DOHH2 (cell line): Measurements from ENCODE around the gene SLX4IP.

Experiments
- H3F3A ChIP-seq: fragments of 200-600 bp; sonication (generic), shearing (Covaris generic); 2 replicates; pipeline ENCODE4 v1.6.0; 2016; ENCODE audit warnings: antibody characterized with exemption, mild to moderate bottlenecking; ENCODE audit not compliant: control insufficient read depth, insufficient read depth
- H3K27ac ChIP-seq: fragments of 200-600 bp; sonication (generic); 2 replicates; pipeline ENCODE4 v1.5.1; 2014; ENCODE audit warnings: low read depth, mild to moderate bottlenecking, low read length, moderate library complexity
- H3K27me3 ChIP-seq: fragments of 200-600 bp; sonication (generic); 2 replicates; pipeline ENCODE4 v1.6.1; 2014; ENCODE audit warnings: mild to moderate bottlenecking, low read length, mixed read lengths; ENCODE audit not compliant: control insufficient read depth
- H3K36me3 ChIP-seq: fragments of 200-600 bp; sonication (generic); 2 replicates; pipeline ENCODE4 v1.6.1; 2014; ENCODE audit warnings: mild to moderate bottlenecking, low read length, moderate library complexity, mixed read lengths; ENCODE audit not compliant: control insufficient read depth
- H3K4me1 ChIP-seq: fragments of 200-600 bp; sonication (generic); 2 replicates; pipeline ENCODE4 v1.6.1; 2014; ENCODE audit warnings: mild to moderate bottlenecking, low read length, mixed read lengths; ENCODE audit not compliant: control insufficient read depth
- H3K4me2 ChIP-seq: fragments of 200-600 bp; sonication (generic); 2 replicates; pipeline ENCODE4 v1.6.0; 2014; ENCODE audit warnings: mild to moderate bottlenecking, low read length, moderate library complexity
- H3K4me3 ChIP-seq: fragments of 200-600 bp; sonication (generic); 2 replicates; pipeline ENCODE4 v1.5.1; 2014; ENCODE audit warnings: mild to moderate bottlenecking, low read length, mixed read lengths
- H3K79me2 ChIP-seq: fragments of 200-600 bp; sonication (generic); 2 replicates; pipeline ENCODE4 v1.6.1; 2014; ENCODE audit warnings: mild to moderate bottlenecking, low read length, mixed read lengths; ENCODE audit not compliant: control insufficient read depth
- H3K9me2 ChIP-seq: fragments of 200-600 bp; sonication (generic); replicated peaks from 2 replicates; pipeline ENCODE4 v1.6.1; 2014; ENCODE audit warnings: mild to moderate bottlenecking, low read length, mixed read lengths; ENCODE audit not compliant: control insufficient read depth
- H3K9me3 ChIP-seq: fragments of 200-600 bp; sonication (generic); 2 replicates; pipeline ENCODE4 v1.6.1; 2014; ENCODE audit warnings: antibody characterized with exemption, low read length, mixed read lengths; ENCODE audit not compliant: control insufficient read depth, insufficient read depth
- H4K20me1 ChIP-seq: fragments of 200-600 bp; sonication (generic); 2 replicates; pipeline ENCODE4 v1.6.0; 2014; ENCODE audit warnings: low read depth, mild to moderate bottlenecking, antibody characterized with exemption, low read length, moderate library complexity; ENCODE audit not compliant: control insufficient read depth, insufficient read depth
- EZH2phosphoT487 ChIP-seq: fragments of 200-600 bp; sonication (generic); IDR thresholded peaks from 2 replicates; pipeline ENCODE4 v1.6.1; 2017; ENCODE audit warnings: borderline replicate concordance, mild to moderate bottlenecking, antibody characterized with exemption, low read length, moderate library complexity, mixed read lengths
- TF ChIP-seq, protein P1 (sequence below): fragments of 200-600 bp; sonication (generic); IDR thresholded peaks from one replicate; pipeline ENCODE4 v1.5.1; 2014; ENCODE audit warnings: antibody characterized with exemption, mild to moderate bottlenecking, low read depth, low read length; ENCODE audit not compliant: poor library complexity, severe bottlenecking

Gene SLX4IP

DNA sequence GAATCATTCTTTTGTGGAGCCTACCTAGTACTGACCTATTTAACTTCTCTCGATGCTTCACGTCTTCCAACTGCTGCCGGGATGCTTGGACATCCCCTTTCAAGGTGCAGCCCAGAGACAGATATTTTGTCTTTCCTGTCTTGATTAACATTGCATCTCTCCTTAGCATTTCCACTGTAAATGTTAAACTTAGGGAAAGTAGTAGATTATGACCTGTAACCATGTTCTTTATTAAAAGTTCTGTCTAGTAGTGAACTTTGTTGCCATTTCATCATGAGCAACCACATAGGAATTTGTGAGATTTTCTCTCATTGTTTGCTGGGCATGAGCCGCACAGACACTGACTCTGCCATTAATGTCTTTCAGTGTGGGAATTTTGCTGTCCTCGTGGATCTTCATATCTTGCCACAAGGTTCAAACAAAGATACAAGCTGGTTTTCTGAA, 120.8 kb downstream of the SLX4IP start:
- Histone ChIP-seq H3K79me2 (peaks cover 6% of the 10 kb centered on the region; the same call in 1 of the 2 replicates), H3K9me3 (no peaks in the 10 kb centered on the region), H3K27ac (no peak overlapping the region), H3K4me3 (no peak overlapping the region), H3F3A (no peaks in the 10 kb centered on the region), H3K27me3 (no peaks in the 10 kb centered on the region), H4K20me1 (no peaks in the 10 kb centered on the region), H3K4me2 (no peak overlapping the region), H3K9me2 (no peaks in the 10 kb centered on the region), H3K36me3 (no peaks in the 10 kb centered on the region; the same call in 1 of the 2 replicates), H3K4me1 (peaks cover 18% of the 10 kb centered on the region)
- TF ChIP-seq, protein P1, sequence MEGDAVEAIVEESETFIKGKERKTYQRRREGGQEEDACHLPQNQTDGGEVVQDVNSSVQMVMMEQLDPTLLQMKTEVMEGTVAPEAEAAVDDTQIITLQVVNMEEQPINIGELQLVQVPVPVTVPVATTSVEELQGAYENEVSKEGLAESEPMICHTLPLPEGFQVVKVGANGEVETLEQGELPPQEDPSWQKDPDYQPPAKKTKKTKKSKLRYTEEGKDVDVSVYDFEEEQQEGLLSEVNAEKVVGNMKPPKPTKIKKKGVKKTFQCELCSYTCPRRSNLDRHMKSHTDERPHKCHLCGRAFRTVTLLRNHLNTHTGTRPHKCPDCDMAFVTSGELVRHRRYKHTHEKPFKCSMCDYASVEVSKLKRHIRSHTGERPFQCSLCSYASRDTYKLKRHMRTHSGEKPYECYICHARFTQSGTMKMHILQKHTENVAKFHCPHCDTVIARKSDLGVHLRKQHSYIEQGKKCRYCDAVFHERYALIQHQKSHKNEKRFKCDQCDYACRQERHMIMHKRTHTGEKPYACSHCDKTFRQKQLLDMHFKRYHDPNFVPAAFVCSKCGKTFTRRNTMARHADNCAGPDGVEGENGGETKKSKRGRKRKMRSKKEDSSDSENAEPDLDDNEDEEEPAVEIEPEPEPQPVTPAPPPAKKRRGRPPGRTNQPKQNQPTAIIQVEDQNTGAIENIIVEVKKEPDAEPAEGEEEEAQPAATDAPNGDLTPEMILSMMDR = no peak
- TF ChIP-seq EZH2phosphoT487 = no peak

DNA sequence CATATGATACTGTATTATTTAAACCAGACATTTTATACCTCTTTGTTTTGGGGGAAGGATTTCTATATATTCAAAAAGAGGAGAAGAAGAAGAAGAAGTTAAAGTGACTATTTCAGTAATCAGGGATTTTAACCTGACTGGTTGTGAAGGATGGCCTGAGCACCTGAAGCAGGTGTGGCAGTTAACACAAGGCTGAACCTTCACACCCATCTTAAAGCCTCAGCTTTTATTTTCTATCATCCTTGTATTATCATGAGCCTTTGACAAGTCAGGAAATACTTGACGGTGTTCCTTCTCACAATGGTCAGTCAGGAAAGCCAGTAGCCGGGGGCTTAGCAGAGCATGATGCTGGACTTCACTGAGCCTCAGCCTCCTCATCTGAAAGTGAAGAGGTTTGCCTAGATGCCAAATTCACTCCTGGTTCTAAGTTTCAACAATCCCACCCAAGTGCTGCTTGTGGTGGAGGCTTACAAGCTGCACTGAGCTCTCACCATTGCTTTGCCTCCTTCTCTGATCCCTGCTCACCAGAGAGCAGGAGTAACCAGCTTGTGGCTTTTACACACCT, 121.5 kb downstream of the SLX4IP start:
- no peaks in the 10 kb centered on the region for H3K27me3 ChIP-seq
- no peaks in the 10 kb centered on the region for H3K9me3 ChIP-seq
- peaks cover 18% of the 10 kb centered on the region for H3K4me1 ChIP-seq
- H4K20me1 ChIP-seq = no peaks in the 10 kb centered on the region
- H3K36me3 ChIP-seq = peaks cover under 1% of the 10 kb centered on the region
- H3K4me2 ChIP-seq = no peak overlapping the region
- no peaks in the 10 kb centered on the region for H3K9me2 ChIP-seq
- H3K4me3 ChIP-seq = no peak overlapping the region
- peaks cover 6% of the 10 kb centered on the region; the same call in 1 of the 2 replicates for H3K79me2 ChIP-seq
- H3K27ac ChIP-seq = no peak overlapping the region
- no peaks in the 10 kb centered on the region for H3F3A ChIP-seq
- TF ChIP-seq, protein P1 = no peak
- TF ChIP-seq EZH2phosphoT487 = no peak

DNA sequence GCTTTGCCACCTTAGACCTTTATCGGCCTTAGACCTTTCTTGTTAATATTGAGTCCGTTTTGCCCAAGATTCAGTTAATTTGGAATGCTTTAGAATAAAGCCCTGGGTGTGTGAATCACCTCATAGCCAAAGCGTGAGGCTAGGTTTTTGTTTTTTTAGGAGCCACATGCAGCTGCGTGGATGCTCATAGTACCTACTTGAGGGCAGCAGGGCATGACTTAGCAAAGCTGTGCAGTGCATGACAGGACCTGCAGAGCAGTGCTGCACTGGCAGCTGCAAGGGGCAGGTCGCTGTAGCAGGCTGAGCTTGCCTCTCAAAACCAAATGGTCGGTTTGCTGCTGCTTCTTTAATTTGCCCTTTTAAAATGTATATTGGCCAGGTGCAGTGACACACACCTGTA, 122.6 kb downstream of the SLX4IP start:
- peaks cover 6% of the 10 kb centered on the region for H3K36me3 ChIP-seq
- no peak overlapping the region for H3K4me3 ChIP-seq
- H3K9me3 ChIP-seq = no peaks in the 10 kb centered on the region
- H3K79me2 ChIP-seq = peaks cover 6% of the 10 kb centered on the region; the same call in 1 of the 2 replicates
- TF ChIP-seq, protein P1 = no peak
- TF ChIP-seq EZH2phosphoT487 = no peak
- no peaks in the 10 kb centered on the region for H3F3A ChIP-seq
- H3K27me3 ChIP-seq = no peaks in the 10 kb centered on the region
- H4K20me1 ChIP-seq = no peaks in the 10 kb centered on the region
- no peak overlapping the region for H3K4me2 ChIP-seq
- peaks cover 18% of the 10 kb centered on the region for H3K4me1 ChIP-seq
- no peaks in the 10 kb centered on the region for H3K9me2 ChIP-seq
- no peak overlapping the region for H3K27ac ChIP-seq
